ENCODE data around the gene GTF2B.
"Not testable (repeated sequence)": the region's sequence is repeated elsewhere in the genome, so short reads cannot be mapped to it uniquely, and the experiment has no call there.

GTF2B gene

DNA sequence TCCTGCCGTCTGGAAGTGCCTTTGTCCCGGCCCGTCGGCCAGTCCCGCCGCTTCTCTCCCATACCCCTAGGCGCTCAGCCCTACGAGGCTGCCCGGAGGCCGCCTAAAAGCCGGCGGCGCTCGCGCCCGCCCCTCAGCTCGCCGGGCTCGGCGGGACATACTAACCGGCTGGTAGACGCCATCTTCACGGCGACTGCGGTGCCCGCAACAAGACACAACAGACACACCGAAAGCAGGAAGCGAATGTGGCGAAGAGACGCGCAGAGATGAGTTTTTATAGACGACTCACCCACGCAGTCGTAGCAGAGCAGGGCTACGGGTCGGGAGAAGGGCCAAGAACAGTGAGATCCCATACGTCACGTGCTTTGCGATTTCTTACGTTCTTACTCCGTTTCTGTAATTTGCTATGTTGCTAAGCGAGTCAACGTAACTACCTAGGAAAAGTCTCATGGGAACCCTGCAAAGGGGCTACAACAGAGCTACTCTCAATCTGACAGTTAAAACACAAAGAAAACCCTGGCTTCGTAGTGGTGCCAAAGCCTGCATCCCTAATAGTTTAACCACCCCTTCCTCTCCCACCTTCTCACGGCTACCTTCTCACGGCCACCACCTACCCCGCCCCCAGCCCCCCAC lies at the start of gene GTF2B:
Gene GTF2B, minus strand, starts transcription at position 250 of the 633 bp plus-strand sequence. Its CDS starts 68 bp downstream, at position 182.
- DNase-seq (ENCODE audit: low read depth): peak; percentile 88

GRCh38 chr1:88938528-88938927 lies 47.2 kb upstream of the GTF2B start:
- DNase-seq (ENCODE audit: low read depth): not testable (repeated sequence)

DNA sequence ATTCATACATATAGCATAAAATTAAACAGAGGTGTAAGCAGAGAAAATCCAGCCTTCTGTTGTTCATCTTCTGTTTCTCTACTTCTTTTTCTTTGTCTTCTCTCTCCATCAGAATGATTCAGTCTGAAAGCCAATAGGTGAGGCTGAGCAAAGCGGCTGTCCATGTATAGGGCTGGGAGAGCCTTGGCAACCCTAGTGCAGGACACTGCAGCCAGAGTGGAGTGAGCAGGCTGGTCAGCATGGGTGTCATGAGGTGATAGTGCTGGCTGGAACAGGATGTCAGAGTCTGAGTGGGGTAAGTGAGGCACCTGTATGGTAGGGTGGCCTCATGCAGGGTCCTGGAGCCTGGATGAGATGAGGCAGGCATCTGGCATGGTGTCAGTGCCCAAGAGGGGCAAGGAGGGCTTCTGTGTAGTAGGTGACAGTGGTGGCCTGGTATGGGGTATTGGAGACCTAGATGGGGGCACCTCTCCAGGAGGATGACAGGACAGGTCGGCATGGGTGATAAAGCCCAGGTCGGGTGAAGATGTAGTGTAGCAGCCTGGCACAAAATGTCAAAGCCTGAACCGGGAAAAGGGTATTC lies 45.5 kb upstream of the GTF2B start:
- DNase-seq (ENCODE audit: low read depth): no peak

DNA sequence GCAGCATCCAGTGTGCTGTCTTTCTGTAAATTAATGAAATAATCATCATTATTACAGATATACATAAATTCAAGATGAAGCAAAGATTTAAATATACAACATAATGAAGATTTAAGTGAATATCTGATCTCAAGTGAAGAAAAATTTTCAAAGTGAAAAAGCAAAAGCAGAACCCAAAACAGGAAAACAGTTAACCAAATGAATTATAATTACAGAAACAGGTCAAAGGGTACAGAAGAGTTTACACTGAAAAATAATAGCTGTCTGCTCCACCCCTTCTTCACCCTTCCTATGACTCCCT lies 44.8 kb upstream of the GTF2B start:
- no peak for DNase-seq (ENCODE audit: low read depth)

DNA sequence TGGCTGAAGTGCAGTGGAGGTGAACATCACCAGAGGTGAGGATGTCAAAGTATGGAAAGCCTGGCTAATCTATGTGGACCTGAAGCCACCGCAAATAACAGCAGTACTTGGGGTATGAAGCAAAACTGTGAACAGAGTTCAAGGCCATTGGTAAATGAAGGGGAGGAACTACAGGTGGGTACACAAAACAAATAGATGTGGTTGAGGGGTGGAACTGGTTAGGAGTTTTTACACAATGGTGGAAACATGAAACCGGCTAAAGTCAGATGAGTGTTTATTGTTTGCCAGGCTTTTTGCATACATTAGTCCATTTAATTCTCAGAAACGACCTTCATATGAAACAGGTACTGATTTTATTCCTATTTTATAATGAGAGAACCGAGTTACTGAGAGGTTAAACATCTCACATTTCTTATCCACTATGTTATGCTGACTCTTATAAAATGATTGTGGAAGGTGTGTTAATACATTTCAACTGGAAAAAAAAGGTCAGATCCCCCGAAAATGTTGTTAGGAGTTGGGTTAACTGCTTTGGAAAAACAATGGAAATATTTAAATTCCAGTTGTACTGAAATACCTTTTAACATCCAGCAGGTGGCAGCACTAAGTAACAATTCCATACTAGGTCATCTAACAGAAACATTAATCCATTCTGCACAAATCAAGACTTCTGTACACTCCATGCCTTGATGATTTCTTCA lies 44.3 kb upstream of the GTF2B start:
- no peak for DNase-seq (ENCODE audit: low read depth)

DNA sequence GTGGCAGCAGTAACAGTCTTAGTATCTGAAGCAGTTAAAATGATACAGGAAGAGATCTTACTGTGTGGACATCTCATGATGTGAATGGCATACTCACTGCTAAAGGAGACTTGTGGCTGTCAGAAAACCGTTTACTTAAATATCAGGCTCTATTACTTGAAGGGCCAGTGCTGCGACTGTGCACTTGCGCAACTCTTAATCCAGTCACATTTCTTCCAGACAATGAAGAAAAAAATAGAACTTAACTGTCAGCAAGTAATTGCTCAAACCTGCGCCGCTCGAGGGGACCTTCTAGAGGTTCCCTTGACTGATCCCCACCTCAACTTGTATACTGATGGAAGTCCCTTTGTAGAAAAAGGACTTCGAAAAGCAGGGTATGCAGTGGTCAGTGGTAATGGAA lies 38.8 kb upstream of the GTF2B start:
- not testable (repeated sequence) for DNase-seq (ENCODE audit: low read depth)

DNA sequence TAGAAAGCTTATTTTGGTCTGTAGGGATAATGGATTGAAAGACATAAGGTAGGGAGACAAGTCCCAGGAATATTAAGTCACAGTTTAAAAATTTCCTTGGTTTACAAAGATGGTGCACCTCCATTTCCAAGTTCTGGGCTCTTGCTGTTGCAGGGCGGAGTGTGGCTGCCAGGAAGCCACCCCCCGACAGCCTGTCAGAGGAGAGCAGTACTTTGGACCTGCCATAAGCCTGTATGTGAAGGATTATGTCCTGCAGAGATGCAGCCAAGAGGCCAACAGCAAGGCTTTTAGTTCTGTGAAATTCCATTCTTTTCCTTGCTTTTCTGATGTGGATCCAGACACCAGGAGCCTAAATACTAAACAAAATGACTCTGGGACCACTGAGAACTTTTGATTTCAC lies 31.9 kb upstream of the GTF2B start:
- DNase-seq (ENCODE audit: low read depth): no peak

GRCh38 chr1:88922214-88922613 lies 30.8 kb upstream of the GTF2B start:
- no peak for DNase-seq (ENCODE audit: low read depth)

DNA sequence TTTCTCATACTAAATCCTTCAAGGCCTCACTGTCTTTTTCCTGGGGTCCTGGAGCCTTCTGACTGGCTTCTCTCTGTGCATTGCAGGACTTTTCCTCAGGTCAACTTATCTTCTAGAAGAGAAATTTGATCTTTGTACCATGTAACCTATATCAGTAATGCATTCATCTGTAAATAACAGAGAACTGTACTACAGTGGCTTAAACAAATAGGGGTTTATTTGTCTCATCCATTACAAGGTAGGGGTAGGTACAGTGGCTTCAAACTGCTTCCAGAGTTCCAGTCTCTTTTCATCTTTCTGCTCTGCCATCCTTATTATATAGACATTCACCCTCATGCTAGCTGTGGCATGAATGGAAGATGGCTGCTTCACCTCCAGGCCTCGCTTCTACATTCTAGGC lies 29.5 kb upstream of the GTF2B start:
- DNase-seq (ENCODE audit: low read depth): no peak

- DNase-seq (ENCODE audit: low read depth): no peak
These were observed 26.1 kb upstream of the GTF2B start for GRCh38 chr1:88917321-88918025.

- DNase-seq (ENCODE audit: low read depth): no peak
These were observed 25.5 kb upstream of the GTF2B start for GRCh38 chr1:88916883-88917282.

- DNase-seq (ENCODE audit: low read depth): not testable (repeated sequence)
These were observed 20.4 kb upstream of the GTF2B start for GRCh38 chr1:88911800-88912199.

DNA sequence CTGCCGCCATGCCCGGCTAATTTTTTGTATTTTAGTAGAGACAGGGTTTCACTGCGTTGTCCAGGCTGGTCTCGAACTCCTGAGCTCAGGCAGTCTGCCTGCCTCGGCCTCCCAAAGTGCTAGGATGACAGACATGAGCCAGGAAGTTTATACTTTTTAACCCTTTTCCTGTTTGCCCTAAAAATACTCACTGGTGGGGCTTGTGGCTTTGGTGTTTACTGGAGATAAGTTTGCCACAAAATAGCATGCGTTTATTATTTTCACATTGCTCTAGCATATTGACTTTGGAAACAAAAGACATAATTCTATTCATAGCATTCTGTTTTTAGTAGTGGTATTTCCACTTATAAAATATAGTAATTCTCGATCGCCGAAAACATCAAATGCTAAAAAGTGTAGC lies 19.8 kb upstream of the GTF2B start:
- no peak for DNase-seq (ENCODE audit: low read depth)

DNA sequence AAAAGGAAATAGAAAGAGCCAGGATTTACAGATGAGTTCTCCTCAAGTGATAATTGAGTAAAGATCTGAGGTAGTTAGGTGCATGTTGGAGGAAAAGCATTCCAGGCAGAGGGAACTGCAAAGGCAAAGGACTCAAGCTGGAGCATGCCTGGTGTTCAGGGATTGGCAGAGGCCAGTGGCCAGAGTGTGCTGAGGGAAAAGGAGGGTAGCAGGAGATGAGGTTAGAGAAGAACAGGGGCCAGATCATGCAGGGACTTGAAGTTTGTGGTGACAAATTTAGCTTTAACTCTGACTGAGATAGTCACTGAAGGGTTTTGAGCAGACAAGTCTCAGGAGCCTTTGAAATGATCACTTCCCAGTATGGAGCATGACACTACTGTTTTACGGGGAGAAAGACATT lies 19.0 kb upstream of the GTF2B start:
- no peak for DNase-seq (ENCODE audit: low read depth)

- DNase-seq (ENCODE audit: low read depth): no peak
These were observed 9.5 kb upstream of the GTF2B start for GRCh38 chr1:88900883-88901282.

GRCh38 chr1:88897070-88897730 lies 5.8 kb upstream of the GTF2B start:
- DNase-seq (ENCODE audit: low read depth): no peak

- DNase-seq (ENCODE audit: low read depth): no peak
These were observed 1.1 kb upstream of the GTF2B start for GRCh38 chr1:88892357-88892877.

DNA sequence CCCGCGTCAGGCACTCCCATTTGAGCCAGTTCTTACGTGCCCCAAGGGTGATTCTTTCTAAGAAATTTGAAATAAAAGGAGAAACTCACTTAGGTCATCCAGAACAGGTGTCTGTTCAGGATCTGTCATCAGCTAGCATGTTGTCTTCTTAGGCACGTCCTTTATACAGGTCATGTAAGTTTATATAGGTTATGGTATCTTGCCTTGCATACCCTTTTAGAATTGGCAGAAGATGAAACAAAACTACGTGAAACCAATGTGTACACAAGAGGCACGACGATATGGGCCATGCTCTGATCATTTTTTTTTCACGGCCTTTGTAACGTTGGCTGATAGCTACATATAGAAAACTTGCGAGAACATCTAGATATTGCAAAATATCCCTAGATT lies 579 bp upstream of the GTF2B start:
- no peak for DNase-seq (ENCODE audit: low read depth)

DNA sequence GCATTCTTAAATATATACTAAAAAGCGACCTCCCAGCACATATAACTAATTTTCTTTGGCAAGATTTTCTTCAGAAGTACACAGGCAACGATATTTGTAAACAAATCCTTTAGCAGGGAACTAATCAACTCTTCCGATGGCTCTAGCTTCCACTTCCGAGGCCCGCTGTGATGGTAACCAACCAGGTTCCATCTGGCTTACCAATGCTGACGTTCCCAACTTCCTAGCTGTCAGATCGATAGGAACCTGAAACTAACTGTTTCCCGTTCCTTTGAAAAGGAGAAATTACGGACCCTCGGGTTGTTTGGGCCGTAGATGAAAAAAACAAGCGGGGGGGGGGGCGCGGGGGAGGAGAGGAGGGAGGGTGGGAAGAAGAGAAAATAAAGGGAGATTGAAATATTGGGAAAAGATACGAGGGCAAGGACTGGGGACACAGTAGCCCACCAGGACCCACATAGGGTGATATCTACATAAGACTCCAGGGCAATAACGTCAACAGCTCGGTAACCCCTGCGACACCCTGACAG lies 513 bp downstream of the GTF2B start:
- no peak for DNase-seq (ENCODE audit: low read depth)

GRCh38 chr1:88890131-88890530 lies 1.2 kb downstream of the GTF2B start:
- no peak for DNase-seq (ENCODE audit: low read depth)

- no peak for DNase-seq (ENCODE audit: low read depth)
These were observed 2.6 kb downstream of the GTF2B start for GRCh38 chr1:88888750-88889149.

DNA sequence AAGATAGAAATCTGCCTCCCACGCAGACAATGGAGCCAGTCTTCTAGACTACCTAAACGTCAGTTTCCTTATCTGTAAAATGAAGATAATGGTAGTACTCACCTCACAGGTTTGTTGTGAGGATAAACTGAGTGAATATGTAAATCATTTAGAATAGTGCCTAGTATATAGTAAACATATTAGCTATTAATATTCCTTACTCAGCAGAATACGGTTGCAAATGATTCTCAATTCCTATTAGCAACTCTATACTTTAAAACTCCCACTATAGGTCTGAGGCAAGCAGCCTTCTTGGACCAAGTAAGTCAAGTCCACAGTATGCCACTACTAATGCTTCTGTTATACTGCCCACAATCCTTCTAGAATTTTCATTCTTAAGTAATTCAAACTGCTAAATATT lies 5.4 kb downstream of the GTF2B start:
- no peak for DNase-seq (ENCODE audit: low read depth)

Data from non-pigmented ciliary epithelial cell (primary cell).